Stimulated activated CD4-positive, alpha-beta T cell treated with anti-CD3 and anti-CD28 coated beads, TNF-alpha, amount 100 ng/mL, for 24 hours (primary cell): Measurements from ENCODE around the gene PLEKHH1.

Source experiments
- DNase-seq, 3 experiments: peaks; one replicate each; pipeline ENCODE4 v3.0.0-alpha.2; 2020; ENCODE audit warnings: low read depth in 3 of 3

Gene PLEKHH1

GRCh38 chr14:67564236-67564635 lies 31.1 kb downstream of the PLEKHH1 start:
- no peak for DNase-seq

DNA sequence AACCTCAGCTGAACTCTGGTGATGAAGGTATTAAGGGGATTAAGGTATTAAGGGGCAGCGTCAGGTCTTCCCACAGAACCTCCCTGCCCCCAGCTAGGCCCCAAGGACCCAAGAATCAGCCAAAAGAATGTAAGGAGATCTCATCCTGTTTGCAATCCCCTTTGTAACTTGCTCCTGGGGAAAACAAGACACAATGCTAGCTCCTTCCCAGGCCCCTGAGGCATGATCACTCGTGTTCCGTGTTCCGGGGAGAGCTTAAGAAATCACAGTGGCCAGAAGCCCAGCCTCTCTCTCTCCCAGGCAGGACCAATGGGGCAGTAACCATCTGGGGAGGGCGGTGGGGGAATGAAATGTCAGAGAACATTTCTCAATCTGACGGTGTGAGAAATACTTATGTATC lies 33.8 kb downstream of the PLEKHH1 start:
- DNase-seq = no peak

DNA sequence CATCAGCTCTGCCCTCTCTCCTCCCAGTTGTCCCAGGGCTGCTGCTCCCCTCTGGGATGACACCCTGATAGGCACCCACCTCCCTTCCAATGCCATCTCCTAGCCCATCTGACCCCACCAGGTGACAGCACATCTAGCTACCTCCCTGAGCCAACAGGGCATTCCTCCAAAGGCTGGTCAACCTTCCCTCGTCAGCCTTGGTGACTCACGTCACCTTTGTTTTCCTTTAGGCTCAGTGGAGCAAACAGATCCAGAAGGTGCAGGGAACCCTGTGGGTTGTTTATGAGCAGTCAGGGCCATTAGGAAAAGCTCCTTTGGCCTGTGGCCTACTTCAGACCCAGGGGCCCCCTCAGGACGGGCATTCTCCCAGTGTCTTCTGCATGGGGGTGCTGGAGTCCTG lies 34.6 kb downstream of the PLEKHH1 start:
- DNase-seq = no peak

GRCh38 chr14:67569011-67569650 lies 36.0 kb downstream of the PLEKHH1 start:
- DNase-seq = no peak

GRCh38 chr14:67569651-67570290 lies 36.7 kb downstream of the PLEKHH1 start:
- DNase-seq = no peak

DNA sequence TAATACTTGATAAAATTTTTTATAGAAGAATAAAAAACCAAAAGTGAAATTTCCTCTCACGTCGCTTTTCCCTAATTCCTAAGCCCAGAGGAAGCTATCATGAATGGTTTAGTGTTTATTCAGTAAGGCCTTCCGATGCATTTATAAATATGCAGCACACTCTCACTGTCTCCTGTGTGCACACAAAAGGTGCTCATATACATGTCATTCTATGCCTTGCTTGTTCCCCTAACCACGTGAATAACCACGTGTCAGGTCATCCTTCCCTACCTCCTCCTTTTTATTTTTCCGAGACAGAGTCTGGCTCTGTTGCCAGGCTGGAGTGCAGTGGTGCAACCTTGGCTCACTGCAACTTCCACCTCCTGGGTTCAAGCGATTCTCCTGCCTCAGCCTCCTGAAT lies 37.4 kb downstream of the PLEKHH1 start:
- no peak for DNase-seq

DNA sequence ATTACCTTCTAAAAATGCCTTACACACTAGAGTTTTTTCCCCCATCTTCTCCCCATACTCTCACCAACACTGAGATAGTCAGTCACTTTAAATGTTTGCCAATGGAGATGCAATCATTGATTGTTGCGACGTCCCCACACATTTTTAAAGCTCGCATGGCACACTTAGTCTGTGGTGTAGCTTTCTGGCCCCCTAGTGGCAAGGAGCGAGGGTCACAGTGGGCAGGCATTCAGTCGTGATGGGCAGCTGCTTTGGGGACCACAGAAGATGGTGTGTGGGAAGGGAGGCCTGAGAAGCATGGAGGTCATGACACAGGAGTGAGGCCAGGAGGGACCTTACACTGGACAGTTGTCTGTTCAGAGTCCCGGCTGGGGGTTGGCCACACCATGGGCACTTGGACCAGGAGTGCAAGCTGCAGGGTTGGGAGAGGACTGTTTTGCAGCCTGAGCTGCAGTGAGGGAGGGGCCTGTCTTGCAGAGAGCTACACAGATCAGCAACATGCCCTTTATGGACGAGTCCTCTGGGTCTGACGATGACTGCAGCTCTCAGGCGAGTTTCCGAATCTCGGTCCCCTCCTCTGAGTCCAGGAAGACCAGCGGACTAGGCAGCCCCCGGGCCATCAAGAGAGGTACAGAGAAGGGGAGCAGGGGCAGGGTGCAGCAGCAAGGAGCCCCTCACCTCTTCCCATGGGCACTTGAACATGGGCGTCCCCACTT lies 38.3 kb downstream of the PLEKHH1 start:
- DNase-seq = peak; percentile 24 to 65 (median 50)

DNA sequence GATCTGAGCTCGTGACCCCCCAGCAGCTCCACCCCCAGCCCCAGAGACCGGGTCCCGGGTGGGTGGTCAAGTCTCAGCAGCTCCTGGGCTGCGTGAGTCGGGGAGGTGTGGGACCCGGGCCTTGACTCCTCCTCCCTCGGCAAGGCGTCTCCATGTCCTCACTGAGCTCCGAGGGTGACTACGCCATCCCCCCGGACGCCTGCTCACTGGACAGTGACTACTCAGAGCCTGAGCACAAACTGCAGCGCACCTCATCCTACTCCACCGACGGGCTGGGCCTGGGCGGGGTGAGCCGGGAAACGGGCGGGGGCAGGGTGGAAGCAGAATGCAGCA lies 38.9 kb downstream of the PLEKHH1 start:
- DNase-seq = no peak

DNA sequence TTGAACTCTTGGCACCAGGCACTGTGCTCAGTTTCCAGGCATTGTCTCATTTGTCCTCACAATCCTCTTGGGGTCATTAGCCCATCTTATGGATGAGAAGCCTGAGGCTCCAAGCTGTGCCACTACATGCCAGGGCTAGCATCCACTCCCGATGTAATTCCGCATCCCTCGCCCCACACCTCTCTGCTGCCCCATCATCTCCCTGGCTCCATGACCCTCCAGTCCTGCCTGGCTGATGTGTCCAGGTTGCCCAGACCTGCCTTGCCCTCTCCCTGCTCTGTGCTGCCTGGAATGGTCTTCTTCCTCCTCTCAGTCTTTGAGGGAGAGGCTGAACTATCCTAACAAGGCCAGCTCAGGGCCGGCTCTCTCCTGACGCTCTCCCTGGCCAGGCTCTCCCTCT lies 39.5 kb downstream of the PLEKHH1 start:
- no peak for DNase-seq

DNA sequence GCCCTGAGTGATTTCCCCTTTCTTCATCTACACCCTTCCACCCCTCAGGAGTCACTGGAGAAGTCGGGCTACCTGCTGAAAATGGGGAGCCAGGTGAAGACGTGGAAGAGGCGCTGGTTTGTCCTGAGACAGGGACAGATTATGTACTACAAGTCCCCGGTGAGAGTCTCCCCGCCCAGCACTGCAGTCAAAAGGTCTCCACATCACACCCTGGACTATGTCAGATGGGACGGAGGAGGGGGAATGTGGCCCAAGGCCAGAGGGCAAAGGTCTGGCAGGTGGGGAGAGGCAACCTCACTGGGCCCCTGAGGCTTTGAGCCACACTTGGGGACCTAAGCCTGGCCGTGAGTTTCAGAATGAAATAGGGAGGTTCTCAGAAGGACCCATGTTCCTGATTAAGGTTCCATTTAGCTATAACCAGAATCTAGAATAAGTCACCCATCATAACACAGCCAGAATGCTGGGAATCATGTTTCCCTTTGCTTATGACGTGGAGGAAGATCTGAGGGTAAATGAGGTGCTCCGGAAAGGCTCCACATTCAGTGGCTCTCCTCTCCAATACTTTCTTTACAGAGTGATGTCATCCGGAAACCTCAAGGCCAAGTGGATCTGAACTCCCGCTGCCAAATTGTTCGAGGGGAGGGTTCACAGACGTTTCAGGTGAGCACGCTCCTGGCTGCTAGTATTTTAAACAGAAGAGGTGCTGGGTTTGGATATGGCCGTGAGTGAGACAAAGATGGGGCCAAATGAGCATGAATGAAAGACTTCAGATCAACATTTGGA lies 40.3 kb downstream of the PLEKHH1 start:
- no peak for DNase-seq

DNA sequence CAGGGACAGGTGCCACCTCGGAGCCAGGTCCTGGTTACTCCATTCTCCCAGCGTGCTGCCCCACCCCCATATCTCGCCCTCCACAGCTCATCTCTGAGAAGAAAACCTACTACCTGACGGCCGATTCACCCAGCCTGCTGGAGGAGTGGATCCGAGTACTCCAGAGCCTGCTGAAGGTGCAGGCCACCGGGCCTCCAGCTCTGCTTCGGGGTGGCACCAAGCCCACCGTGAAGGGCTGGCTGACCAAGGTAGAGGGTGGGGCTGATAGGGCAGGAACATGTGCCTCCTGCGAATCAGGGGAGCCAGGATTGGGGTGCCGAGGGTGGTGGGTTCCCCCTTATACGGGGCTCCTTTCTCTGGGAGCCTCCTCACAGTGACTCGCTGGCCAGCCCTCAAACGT lies 41.1 kb downstream of the PLEKHH1 start:
- no peak for DNase-seq

GRCh38 chr14:67574806-67575205 lies 41.7 kb downstream of the PLEKHH1 start:
- no peak for DNase-seq

DNA sequence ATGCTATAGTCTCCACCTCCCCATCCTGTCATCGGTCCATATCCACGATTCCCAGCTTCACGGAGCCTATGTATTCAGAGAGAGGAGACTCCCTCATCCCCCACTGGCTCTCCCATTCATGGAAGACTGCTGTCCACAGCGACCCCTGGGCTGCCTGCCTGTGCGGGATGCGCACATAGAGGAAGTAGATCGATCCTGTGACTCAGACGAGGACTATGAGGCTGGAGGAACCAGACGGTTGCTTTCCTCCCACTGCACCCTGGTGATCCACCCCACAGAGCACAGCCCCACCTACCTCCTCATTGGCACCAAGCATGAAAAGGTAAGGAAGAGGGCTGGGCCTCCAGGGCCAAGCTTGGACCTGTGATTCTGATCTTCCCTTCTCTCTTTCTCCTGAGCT lies 42.6 kb downstream of the PLEKHH1 start:
- DNase-seq = no peak

DNA sequence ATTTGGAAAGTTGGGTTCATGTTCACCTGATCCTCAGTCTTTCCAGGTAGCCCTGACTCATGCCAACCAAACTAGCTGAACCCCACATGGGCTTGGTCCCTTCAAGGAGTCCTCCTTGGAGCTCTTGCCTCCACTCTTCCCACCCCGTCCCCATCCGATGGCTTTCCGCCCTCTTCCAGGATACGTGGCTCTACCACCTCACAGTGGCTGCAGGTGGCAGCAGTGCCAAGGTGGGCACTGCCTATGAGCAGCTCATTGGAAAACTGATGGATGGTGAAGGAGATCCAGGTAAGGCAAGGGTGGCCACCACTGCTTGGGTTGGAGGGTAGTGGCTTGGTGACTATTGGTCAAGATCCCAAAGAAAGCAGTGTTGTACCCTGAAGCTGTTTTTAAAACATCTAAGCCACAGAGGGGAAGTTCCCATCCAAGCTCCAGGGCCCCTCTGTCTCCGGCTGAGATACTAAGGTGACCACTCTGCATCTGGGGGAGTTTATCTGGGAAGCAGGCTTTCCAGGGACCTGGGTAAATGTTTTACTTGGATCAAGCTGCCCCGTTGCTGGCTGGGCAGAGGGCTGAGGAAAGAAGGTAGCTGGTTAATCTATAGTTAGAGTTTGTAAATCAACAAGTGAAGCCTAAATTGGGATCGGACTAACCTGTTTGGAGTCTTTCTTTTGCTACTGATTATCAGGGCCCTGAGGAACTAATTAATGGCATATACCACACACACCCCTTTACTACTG lies 43.3 kb downstream of the PLEKHH1 start:
- no peak for DNase-seq

DNA sequence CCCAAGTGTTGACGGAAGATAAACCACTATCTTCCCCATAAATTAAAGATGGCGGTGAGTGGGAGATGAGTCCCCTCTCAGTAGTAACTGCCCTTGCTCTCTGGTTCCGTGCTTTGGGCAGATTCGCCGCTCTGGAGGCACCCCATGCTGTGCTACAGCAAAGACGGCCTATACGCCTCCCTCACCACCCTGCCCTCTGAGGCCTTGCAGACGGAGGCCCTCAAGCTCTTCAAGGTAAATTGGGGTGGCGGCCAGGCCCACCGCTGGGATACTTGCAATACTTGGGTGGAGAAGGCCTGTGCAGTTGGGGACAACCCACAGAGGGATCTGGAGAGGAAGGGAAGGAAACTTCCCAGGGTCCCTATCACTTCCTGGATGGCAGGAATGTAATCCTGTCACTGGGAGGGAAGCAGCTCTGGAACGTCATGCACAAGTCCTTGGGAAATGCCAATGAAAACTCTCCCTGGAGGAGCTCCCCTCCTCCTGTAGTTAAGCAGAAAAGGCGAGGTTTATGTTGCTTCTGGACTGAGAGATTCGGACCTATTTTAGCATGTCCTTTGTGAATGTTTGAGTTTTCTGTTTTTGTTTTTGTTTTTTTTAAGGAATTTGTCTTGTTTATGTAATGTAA lies 44.2 kb downstream of the PLEKHH1 start:
- no peak for DNase-seq

DNA sequence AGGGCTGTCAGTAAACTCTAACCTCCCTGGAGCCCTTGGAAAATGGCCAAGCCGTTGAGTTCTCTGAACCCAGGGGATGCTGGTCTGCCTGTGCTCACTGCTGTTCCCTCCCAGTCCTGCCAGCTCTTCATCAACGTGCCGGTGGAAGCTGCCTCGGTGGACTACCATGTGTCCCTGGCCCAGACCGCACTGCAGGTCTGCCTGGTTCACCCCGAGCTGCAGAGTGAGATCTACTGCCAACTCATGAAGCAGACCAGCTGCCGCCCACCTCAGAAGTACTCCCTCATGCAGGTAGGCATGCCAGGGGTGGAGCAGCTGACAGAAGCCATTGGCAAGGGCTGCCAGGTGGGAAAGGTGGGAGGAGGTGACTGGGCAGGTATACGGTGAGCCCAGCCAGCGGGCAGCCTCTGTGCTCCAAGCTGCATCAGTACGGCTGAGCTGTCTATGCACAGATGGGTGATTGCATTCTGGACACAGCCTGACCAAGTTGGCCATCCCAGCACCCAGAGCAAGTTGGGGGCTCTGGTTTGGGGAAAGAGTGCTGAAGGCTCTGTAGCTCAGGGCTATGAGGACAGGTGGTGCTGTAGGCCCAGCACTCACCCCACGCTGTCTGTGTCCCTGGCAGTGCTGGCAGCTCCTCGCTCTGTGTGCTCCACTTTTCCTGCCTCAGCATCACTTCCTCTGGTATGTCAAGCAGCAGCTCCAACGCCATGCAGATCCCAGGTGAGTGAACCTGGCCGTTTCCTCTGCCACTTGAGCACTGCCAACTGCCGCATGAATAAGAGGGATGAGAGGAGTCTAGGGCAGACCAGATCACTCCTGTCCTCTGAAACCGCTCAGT lies 45.0 kb downstream of the PLEKHH1 start:
- DNase-seq = no peak

DNA sequence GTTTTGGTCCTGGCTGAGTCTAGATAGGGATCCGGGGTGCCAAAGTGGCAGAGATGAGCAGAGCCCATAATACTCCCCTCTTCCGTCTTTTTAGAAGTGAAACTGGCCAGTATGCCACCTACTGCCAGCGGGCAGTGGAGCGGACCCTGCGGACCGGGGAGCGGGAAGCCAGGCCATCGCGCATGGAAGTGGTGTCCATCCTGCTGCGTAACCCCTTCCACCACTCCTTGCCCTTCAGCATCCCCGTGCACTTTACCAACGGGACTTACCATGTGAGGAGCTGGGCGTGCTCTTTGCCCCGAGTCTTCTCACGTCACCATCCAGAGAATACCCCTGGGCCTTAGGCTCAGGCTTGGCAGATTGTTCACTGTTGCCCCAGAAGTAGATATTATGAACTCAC lies 46.0 kb downstream of the PLEKHH1 start:
- DNase-seq = no peak

DNA sequence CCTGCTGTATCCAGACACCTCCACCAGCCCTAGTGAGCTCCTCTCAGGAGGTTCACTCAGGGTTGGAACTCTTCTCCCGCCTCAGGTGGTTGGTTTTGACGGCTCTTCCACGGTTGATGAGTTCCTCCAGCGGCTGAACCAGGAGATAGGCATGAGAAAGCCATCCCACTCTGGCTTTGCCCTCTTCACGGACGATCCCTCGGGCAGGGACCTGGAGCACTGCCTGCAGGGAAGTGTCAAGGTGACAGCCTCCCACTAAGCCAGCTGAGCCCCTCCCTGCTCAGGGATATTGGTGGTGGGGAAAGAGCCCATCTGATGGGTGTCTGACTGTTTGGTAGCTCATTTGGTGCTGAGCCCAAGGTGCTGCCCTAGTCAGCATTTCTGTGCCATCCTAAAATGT lies 46.5 kb downstream of the PLEKHH1 start:
- DNase-seq = no peak

DNA sequence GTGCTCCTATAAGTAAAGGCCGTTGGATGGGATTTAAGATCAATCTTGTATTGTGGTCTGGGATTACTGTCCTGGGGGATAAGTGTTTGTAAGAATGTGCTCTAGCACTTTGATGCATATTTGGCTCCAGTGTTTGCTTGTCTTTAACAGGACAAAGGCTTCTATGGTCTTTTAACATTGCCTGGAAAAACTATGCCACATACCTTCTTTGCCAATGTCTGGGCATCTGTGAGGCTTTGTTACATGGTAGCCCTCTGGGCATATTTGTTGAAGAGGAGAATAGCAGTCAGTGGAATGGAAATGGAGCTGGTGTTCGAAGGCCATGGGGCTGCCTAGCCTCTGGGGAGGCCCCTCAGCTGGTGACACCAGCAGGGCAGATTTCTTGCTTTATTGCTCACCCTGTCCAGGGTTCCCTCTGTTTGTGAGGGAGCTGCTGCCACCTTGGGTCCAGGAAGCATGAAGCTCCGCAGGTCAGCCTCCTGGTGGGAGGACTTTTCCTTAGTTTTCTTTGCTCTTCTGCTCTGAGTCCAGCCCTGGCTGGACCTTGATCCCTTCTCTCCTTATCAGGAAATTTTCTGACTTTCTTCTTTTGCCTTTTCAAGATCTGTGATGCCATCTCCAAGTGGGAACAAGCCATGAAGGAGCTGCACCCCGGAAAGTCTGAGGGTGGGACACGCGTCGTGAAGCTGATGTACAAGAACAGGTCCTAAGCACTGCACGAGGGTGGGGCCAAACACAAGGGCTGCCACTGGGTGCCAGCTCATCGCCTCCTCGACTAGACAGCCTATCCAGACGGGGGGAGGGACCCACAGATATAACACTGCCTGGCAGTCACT lies 47.5 kb downstream of the PLEKHH1 start:
- DNase-seq = no peak

DNA sequence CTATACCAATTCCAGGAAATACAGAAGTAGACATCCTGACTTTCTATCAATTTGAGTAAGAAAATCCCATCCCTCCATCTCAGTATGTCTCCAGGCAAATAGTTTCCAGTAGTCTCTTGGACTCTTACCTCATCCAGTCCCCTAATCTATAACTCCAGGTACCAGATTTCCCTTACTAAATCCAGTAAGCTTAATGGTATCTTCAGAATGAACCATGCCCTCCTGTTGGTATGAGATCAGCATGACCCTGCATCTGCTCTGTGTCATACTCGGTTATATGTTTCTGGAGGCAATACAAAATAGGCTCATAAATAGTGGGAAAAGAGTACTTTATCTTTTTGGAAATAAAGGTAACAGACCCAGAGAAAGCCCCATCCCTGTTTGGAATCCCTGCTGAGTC lies 48.6 kb downstream of the PLEKHH1 start:
- DNase-seq = no peak
